SIG-M5 (cell line): ENCODE data around the gene PDLIM3.
"Not testable (repeated sequence)": the region's sequence is repeated elsewhere in the genome, so short reads cannot be mapped to it uniquely, and the experiment has no call there.

ENCODE experiments used
- DNase-seq: peaks from one replicate; lab custom pipeline; 2025; lab: John Stamatoyannopoulos, UW

Gene PDLIM3

GRCh38 chr4:185518069-185518468 is 17.2 kb downstream of the PDLIM3 start:
- no peak for DNase-seq

- no peak for DNase-seq
Measured at GRCh38 chr4:185515248-185515647, 20.1 kb downstream of the PDLIM3 start.

DNA sequence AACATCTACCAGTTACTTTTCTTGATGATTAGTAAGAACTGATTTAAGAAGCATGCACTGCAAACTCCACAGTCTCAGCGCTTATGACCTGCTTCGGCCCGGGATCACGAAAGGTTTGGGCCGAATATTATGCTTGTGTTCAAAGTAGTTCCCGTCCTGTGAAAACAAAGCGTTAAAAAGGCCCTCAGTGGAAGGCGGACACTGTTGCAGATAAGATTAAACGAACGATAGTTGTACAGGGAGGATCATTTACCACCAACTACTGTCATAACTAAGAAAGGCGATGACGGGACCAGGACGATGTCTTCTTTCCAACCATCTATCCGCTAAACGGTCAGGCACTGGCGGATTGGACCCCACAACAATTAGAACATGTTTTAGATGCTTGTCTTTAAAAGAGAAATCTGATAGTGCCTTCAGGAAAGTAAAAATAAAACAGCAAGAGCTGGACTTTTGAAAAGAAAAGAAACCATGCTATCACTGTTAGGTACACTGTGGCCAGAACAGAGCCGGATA is 21.1 kb downstream of the PDLIM3 start:
- DNase-seq: no peak

DNA sequence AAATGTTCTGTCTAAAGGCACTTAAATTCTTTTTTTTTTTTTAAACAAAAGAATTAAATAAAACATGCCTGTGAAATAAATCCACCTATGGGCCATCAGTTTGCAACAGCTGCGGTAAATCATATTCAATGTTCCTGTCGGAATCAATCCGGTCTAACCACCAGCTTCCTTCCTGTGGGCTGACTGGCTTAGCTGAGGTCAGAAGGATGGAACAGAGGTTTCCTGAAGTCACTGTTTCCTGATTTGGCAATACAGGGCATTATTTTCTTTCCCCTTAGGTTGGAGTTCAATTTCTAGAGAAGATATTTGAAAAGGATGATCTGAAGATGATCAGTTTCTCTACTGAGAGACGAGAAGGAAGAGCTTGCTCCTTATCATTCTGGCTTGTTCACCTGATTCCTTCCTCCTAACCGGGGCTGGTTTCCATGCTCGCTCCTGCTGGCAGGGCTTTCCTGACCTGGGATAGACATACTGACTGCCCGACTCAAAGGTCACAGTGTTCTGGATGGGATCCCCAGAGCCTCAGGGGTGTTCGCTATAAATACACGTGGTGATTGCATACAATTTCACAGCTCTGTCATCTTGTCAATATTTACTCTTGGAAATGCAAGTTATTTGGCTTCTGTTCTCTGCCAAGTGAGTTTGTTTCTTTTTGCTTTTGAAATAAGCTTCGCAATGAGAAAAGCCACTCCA is 21.7 kb downstream of the PDLIM3 start:
- no peak for DNase-seq

DNA sequence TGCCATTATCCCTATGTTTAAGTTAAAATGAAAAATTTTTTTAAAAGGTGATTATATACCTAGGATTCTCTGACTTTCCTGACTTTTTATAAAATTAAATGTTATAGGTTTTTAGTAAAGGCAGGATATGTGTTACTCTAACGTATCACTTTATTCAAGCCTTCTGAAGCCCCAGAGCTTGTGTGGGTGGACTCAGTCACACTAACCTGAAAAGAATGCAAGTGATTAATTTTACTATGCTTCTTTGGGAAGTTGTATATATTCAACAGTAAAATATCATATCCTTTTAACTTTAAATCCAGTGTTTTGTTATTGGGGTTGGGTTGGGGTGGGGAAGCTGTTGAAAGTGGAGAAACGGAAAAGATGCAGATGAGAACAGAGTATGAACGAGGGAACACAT is 22.8 kb downstream of the PDLIM3 start:
- DNase-seq: no peak

- not testable (repeated sequence) for DNase-seq
Measured at GRCh38 chr4:185511243-185511642, 24.1 kb downstream of the PDLIM3 start.

DNA sequence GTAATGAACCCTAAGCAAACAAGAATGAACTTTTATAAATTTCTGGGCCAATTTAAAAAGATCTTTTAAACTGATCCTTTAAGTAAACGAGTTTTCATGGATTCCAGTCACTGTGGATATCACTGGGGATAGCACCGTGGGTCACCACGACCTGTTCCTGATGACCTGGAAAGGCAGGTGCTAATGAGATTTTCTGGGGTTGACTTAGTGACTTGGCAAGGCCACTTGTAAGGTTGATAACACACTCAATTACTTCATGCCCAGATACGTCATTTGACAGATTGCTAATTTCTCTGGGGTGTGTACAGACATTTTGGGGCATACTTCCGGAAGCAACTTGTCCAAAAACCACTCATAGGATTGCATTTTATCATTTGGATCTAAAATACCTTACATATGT is 24.5 kb downstream of the PDLIM3 start:
- no peak for DNase-seq

- no peak for DNase-seq
Measured at GRCh38 chr4:185508181-185508580, 27.1 kb downstream of the PDLIM3 start.

DNA sequence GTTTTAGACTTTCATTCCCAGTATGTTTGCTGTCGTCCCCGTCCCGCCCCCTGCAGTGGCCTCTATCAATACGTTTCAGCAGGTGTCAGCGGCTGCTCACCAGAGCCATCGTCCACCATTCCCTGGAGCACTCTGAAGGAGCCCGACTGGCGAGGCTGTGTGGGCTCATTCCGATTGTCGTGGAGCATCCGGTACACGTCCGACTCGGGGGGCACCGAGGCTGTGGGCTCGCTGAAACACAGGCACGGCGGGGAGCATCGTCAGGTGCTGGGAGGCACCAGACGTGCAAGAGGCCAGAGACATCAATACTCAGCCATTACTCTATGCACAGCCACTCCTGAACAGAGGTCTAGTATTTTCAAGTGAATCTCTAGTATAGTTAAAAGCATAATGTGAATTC is 28.9 kb downstream of the PDLIM3 start:
- DNase-seq: no peak

DNA sequence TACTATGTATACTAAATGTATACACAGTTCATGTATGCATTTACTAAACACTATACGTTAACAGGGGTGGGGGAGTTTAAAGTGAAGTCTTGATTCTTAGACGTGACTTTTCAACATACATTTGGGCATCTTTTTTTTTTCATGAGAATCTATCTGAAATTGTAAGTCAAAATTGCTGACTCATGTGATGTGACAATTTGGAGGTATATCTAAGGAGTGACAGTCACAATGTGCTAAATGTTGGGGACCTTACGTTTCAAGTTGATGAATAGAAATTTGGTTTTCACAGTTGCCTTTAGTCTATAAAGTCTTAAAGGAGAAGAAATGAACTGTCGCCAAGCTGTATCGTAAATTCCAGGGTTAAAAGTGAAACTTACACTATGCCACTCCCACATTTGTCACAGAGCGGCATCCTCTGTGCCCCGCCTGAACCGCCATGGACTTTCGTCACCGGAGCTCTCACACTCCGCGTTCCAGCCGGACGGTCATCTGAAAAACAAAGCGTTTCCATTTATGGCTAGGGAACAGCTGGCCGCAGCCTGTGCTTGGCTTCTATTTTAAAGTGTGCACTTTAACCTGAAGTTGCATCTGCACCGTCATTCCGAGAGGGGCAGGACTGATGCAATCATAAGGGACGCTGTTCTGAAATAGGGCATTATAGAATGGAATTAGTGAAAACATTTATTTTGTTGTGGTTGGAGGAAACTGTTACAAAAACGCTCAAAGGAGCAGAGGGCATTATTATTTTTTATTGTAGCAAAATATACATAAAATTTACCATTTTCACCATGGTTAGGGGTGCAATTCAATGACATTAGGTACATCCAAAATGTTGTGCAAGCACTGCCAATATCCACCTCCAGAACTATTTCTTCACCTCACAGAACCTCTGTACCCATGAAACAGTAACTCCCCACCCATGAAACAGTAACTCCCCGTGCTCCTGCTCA is 30.9 kb downstream of the PDLIM3 start:
- DNase-seq: no peak

DNA sequence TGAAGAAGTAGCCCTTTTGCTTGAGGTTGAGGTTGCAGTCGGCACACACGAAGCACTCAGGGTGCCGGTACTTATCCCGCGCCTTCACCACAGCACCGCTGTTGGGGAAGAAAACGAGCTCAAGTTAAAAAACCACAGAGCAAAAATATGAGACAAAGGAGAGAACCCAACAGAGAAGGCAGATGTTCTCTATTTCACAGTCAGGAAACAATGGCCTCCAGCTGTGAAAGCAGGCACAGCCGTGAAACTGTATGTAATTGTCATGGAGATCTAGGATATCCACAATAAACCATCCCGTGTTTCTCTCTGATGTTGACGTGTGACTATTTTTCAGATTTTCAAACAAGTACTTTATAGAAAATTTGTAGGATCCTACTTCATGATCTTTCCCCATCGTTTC is 32.9 kb downstream of the PDLIM3 start:
- DNase-seq: no peak

DNA sequence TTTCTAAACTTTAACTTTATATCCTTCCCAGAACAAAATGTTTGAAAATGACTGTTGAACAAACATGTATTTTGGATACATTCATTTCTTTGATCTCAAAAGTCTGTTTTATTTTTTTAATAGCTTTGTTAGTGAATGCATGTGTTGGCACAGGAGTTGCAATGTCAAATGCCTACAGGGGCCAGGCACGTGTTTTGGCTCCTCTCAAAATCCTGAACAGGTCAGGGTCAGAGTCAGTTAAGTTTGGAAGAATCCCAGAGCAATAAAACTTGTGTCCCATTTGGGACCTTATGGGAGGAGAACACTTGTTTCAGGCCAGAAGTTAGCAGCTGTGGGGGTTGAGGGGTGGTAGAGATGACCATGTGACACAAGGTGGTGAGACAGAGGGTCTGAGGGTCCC is 34.7 kb downstream of the PDLIM3 start:
- DNase-seq: no peak

DNA sequence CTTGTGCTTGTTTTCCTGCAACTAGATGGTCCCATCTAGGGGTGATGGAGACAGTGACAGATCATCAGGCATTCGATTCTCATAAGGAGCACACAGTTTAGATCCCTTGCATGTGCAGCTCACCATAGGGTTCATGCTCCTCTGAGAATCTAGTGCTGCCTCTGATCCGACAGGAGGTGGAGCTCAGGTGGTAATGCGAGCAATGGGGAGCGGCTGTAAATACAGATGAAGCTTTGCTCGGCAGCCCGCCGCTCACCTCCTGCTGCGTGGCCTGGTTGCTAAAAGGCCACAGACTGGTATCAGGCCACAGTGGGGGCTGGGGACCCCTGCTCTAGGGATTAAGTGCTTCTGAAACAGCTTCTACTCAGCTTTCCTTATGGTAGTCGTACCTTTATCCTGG is 35.3 kb downstream of the PDLIM3 start:
- DNase-seq: no peak

- DNase-seq: no peak
Measured at GRCh38 chr4:185488650-185489049, 46.7 kb downstream of the PDLIM3 start.

DNA sequence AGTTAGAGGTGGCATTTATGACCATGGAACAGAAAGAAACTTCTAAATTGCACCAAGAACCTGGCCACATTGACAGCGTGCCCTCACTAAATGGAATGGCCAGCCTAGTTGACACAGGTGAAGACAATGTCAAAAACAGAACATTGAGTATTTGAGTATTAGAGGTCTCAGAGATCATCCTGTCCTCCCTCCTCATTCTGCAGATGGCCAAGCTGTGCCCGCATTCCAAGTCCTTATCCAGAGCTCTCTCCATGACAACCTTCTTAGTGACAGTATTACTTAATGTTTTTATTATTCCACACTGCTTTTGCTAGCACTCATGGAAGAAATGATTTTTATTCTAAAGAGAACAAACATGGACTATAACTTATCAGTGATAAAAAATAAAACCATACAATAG is 53.9 kb downstream of the PDLIM3 start:
- no peak for DNase-seq

DNA sequence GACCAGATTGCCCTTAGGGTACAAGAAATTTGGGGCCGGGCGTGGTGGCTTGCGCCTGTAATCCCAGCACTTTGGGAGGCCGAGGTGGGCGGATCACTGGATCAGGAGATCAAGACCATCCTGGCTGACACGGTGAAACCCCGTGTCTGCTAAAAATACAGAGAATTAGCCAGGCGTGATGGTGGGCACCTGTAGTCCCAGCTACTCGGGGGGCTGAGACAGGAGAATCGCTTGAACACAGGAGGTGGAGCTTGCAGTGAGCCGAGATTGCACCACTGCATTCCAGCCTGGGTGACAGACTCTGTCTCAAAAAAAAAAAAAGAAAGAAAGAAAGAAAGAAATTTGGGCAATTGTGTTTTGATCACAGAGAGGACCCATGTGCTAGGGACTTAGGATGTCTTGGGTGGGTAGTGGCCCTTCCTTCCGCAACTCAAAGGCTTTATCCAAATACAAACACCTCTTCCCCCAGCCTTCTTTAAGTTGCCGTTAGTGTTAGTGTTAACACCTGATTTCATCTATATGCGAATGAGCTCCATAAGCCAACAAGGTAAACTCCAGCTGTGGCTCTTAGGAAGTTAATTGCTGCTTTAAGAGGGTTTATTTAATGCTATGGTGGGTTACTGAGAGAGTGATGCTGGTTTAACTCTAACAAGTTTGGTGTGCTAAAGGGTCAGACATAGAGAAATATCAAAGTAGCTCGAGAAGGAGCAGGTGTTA is 55.1 kb downstream of the PDLIM3 start:
- DNase-seq: no peak

GRCh38 chr4:185479507-185479971 is 55.8 kb downstream of the PDLIM3 start:
- no peak for DNase-seq

- DNase-seq: no peak
Measured at GRCh38 chr4:185473247-185473646, 62.1 kb downstream of the PDLIM3 start.

- DNase-seq: no peak
Measured at GRCh38 chr4:185472103-185472542, 63.2 kb downstream of the PDLIM3 start.

GRCh38 chr4:185471235-185472102 is 63.8 kb downstream of the PDLIM3 start, which contains the start of gene CCDC110:
CCDC110 (minus strand) TSS chr4:185471733; CDS start chr4:185471683, 50 bp downstream.
- DNase-seq: no peak
